Measurements from ENCODE around the gene GOLGA8A.
A peak's percentile ranks its signal among the peaks of the same experiment; 100 is the strongest.

Gene GOLGA8A

DNA sequence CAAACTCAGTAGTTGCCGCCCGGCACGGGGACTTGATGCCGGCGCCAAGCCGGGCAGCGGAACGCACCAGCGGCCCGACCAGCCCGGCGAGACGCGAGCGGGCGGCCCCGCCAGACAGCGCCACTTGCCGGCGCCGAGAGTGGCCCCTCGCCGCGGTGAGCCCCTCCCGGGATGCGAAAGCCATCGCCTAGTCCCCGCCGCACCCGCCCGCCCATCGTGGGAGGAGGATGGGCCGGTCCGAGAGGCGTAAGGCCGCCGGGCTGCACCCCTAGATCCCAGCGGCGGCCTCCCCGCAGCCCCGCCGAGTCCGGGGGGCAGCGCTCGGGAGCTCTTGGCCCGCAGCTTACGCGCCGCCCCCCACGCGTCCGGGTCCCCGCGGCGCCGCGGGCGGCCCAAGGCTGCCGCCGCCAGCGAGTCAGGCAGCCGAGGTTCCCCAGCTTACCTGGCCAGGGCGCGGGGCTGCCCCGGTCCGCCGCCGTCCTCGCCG lies 609 bp downstream of the GOLGA8A start:
- Histone ChIP-seq H3K9me3 (replicated peaks in 1 of 2; ENCODE audit: control insufficient read depth in 2 of 2, insufficient read depth in 1 of 2, low read depth in 1 of 2, low read length in 2 of 2) (no peaks in the 10 kb centered on the region), H3K4me2 (ENCODE audit: insufficient read depth, low read length, poor library complexity, severe bottlenecking) (peak overlapping the region; percentile 80), H2AFZ (ENCODE audit: low read length) (peak overlapping the region; percentile 90), H3K18ac (ENCODE audit: low read length) (peak overlapping the region; percentile 80), H3K4me3 (ENCODE audit: low read length in 2 of 2) (peak overlapping the region; percentile 60 to 80), H3K79me1 (ENCODE audit: low read depth, low read length) (peaks cover 3% of the 10 kb centered on the region), H3K27ac (replicated peaks; ENCODE audit: low read length) (no peak overlapping the region), H4K8ac (ENCODE audit: low read depth, low read length) (no peak overlapping the region), H3K4ac (ENCODE audit: low read length) (no peak overlapping the region), H2BK120ac (ENCODE audit: low read depth, low read length) (no peak overlapping the region), H3K4me1 (ENCODE audit: control insufficient read depth in 2 of 2, insufficient read depth in 1 of 2, low read depth in 1 of 2, low read length in 2 of 2) (peaks cover 0 to 4% of the 10 kb centered on the region in 2 donors), H2BK12ac (ENCODE audit: low read length) (no peak overlapping the region), H3K36me3 (replicated peaks in 1 of 2; ENCODE audit: control insufficient read depth in 2 of 2, insufficient read depth in 2 of 2, low read length in 2 of 2) (peaks cover 0 to 27% of the 10 kb centered on the region in 2 donors), H4K91ac (ENCODE audit: low read depth, low read length, poor library complexity) (no peak overlapping the region), H3K14ac (ENCODE audit: low read length) (no peak overlapping the region), H3K23ac (ENCODE audit: low read depth, low read length, poor library complexity) (peak overlapping the region; percentile 43), H3K27me3 (ENCODE audit: control insufficient read depth in 3 of 3, insufficient read depth in 3 of 3, low read depth in 1 of 3, low read length in 3 of 3) (peaks cover 0 to 23% (median 7%) of the 10 kb centered on the region in 3 experiments), H2AK5ac (ENCODE audit: low read depth, low read length) (no peak overlapping the region), H2BK5ac (ENCODE audit: low read length) (no peak overlapping the region), H3K9ac (ENCODE audit: low read depth, low read length, poor library complexity) (peak overlapping the region; percentile 77), H2BK15ac (ENCODE audit: low read length) (no peak overlapping the region)
- peak; percentile 35 for DNase-seq (ENCODE audit: low spot score)
- no CpG with 5 or more reads among the region's 70 CpGs for WGBS, 2 donors (ENCODE audit: extremely low coverage in 2 of 2, insufficient read length in 2 of 2, insufficient replicate concordance in 1 of 2)

DNA sequence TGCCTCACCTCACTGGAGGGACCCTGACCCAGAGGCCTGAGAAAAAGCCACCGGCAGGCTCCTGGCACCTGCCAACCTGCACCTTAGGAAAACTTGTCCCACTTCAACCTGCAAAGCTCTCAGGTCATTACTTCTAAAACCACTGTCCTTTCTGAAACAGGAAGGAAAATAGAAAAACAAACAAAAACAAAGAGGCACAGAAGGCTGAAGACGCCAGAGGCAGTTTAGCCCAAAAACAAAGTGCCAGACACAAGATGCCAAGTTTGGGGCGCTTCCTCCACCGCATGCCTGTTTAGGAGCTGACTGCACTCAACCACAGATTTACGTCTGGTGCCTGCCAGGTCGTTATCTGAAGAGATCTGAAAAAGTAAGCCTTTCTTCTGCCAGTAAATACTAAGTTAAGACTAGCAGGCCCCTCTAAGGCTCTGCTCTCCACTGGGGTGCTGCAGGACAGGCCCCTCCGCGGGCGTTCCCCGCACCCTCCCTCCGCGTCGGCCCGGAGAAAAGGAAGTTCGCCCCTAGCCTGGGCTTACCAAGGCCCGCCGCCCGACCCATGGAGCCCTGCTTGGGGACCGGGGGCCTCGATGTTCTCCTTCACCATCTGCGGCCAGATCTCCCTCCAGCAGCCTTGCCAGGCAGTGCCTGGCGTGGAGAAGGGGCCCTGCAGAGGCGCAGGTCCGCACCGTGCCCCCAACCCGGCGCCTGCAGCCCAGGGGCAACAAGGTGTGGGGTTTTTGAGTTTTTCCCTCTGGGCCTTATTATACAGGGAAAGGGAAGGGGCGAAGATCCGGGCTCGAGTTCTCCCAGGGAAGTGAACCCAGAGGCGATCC lies 1.3 kb downstream of the GOLGA8A start:
- WGBS, 2 donors (ENCODE audit: extremely low coverage in 2 of 2, insufficient read length in 2 of 2, insufficient replicate concordance in 1 of 2) = no CpG with 5 or more reads among the region's 31 CpGs

DNA sequence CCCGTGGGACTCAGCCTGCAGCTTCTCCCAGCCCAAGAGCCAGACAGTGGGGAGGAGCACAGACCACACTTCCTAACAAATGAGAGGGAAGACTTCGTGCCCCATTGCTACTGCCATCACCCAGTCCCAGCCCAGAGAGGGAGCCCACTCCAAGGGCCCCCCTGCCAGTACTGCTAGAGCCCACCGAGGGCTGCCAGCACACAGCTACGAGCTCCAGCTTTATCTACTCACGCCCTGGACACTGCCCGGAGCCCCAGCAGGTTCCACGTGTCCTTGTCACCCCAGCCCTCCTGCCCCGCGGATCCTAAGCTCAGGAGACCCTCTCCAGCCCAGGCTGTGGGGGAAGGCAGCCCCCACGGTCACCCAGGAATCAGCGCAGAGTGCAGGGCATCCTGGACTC lies 1.9 kb downstream of the GOLGA8A start:
- no peak overlapping the region for H2BK5ac ChIP-seq (ENCODE audit: low read length)
- WGBS, 2 donors (ENCODE audit: extremely low coverage in 2 of 2, insufficient read length in 2 of 2, insufficient replicate concordance in 1 of 2) = no CpG with 5 or more reads among the region's 11 CpGs
- H3K4me3 ChIP-seq (ENCODE audit: low read length in 2 of 2) = no peak overlapping the region

More for the DNA sequence above, 1.3 kb downstream of the GOLGA8A start:
- Histone ChIP-seq H3K9ac (ENCODE audit: low read depth, low read length, poor library complexity) (peak overlapping the region; percentile 77), H3K27ac (replicated peaks; ENCODE audit: low read length) (no peak overlapping the region), H3K4me2 (ENCODE audit: insufficient read depth, low read length, poor library complexity, severe bottlenecking) (peak overlapping the region; percentile 80), H3K79me1 (ENCODE audit: low read depth, low read length) (peaks cover 4% of the 10 kb centered on the region), H2AFZ (ENCODE audit: low read length) (peak overlapping the region; percentile 90), H2BK15ac (ENCODE audit: low read length) (no peak overlapping the region), H3K27me3 (ENCODE audit: control insufficient read depth in 3 of 3, insufficient read depth in 3 of 3, low read depth in 1 of 3, low read length in 3 of 3) (peaks cover 0 to 23% (median 7%) of the 10 kb centered on the region in 3 experiments), H2BK12ac (ENCODE audit: low read length) (no peak overlapping the region), H2BK5ac (ENCODE audit: low read length) (no peak overlapping the region), H3K9me3 (replicated peaks in 1 of 2; ENCODE audit: control insufficient read depth in 2 of 2, insufficient read depth in 1 of 2, low read depth in 1 of 2, low read length in 2 of 2) (no peaks in the 10 kb centered on the region), H2AK5ac (ENCODE audit: low read depth, low read length) (no peak overlapping the region), H3K4ac (ENCODE audit: low read length) (no peak overlapping the region), H3K36me3 (replicated peaks in 1 of 2; ENCODE audit: control insufficient read depth in 2 of 2, insufficient read depth in 2 of 2, low read length in 2 of 2) (peaks cover 0 to 32% of the 10 kb centered on the region in 2 donors), H4K91ac (ENCODE audit: low read depth, low read length, poor library complexity) (no peak overlapping the region), H3K14ac (ENCODE audit: low read length) (no peak overlapping the region), H3K18ac (ENCODE audit: low read length) (peak overlapping the region; percentile 80), H3K4me3 (ENCODE audit: low read length in 2 of 2) (peak overlapping the region; percentile 60 to 80), H3K23ac (ENCODE audit: low read depth, low read length, poor library complexity) (peak overlapping the region; percentile 43), H4K8ac (ENCODE audit: low read depth, low read length) (no peak overlapping the region), H3K4me1 (ENCODE audit: control insufficient read depth in 2 of 2, insufficient read depth in 1 of 2, low read depth in 1 of 2, low read length in 2 of 2) (peaks cover 0 to 4% of the 10 kb centered on the region in 2 donors), H2BK120ac (ENCODE audit: low read depth, low read length) (no peak overlapping the region)
- no peak for DNase-seq (ENCODE audit: low spot score)

DNA sequence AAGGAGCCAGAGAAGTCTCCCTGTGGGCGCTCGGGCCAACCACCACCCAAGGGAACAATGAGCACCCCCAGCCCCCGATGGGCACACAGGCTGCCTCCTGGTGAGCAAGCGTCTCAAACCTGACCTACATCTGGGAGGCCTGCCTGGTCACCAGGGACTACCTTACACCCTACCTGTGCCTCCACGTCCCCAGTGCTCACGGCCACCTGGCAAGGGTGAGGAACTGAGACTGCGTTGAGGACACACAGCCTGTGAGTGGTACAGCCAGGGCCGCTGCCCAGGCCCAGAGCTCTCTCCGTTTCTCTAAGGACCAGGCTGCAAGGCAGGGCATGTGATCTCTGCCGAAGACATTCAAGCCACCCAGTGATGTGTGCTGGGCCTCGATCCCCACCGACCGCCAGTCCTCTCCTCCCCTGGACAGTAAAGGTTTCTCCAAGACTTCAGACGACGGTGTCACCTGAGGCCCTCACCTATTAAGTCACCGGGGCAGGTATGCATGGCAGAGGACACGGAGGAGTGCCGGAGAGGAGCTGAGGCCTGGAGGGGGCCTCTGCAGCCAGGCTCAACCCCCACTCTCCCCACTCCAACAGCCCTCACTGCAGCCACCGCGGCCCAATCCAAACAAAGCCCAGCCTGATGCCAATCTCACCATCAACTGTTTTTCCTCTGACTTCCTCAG lies 2.8 kb downstream of the GOLGA8A start:
- Histone ChIP-seq H2AK5ac (ENCODE audit: low read depth, low read length) (no peak overlapping the region), H3K36me3 (replicated peaks in 1 of 2; ENCODE audit: control insufficient read depth in 2 of 2, insufficient read depth in 2 of 2, low read length in 2 of 2) (peaks cover 0 to 37% of the 10 kb centered on the region in 2 donors), H3K23ac (ENCODE audit: low read depth, low read length, poor library complexity) (no peak overlapping the region), H3K27me3 (ENCODE audit: control insufficient read depth in 3 of 3, insufficient read depth in 3 of 3, low read depth in 1 of 3, low read length in 3 of 3) (peaks cover 0 to 23% (median 7%) of the 10 kb centered on the region in 3 experiments), H2BK12ac (ENCODE audit: low read length) (no peak overlapping the region), H3K4me1 (ENCODE audit: control insufficient read depth in 2 of 2, insufficient read depth in 1 of 2, low read depth in 1 of 2, low read length in 2 of 2) (peaks cover 0 to 4% of the 10 kb centered on the region in 2 donors), H3K4me3 (ENCODE audit: low read length in 2 of 2) (no peak overlapping the region), H2BK120ac (ENCODE audit: low read depth, low read length) (no peak overlapping the region), H3K9ac (ENCODE audit: low read depth, low read length, poor library complexity) (no peak overlapping the region), H3K14ac (ENCODE audit: low read length) (no peak overlapping the region), H3K79me1 (ENCODE audit: low read depth, low read length) (peaks cover 3% of the 10 kb centered on the region), H3K27ac (replicated peaks; ENCODE audit: low read length) (no peak overlapping the region), H3K18ac (ENCODE audit: low read length) (no peak overlapping the region), H4K8ac (ENCODE audit: low read depth, low read length) (no peak overlapping the region), H4K91ac (ENCODE audit: low read depth, low read length, poor library complexity) (no peak overlapping the region), H2BK5ac (ENCODE audit: low read length) (no peak overlapping the region), H3K9me3 (replicated peaks in 1 of 2; ENCODE audit: control insufficient read depth in 2 of 2, insufficient read depth in 1 of 2, low read depth in 1 of 2, low read length in 2 of 2) (no peaks in the 10 kb centered on the region), H3K4me2 (ENCODE audit: insufficient read depth, low read length, poor library complexity, severe bottlenecking) (no peak overlapping the region), H2BK15ac (ENCODE audit: low read length) (peak overlapping the region; percentile 37), H3K4ac (ENCODE audit: low read length) (no peak overlapping the region), H2AFZ (ENCODE audit: low read length) (no peak overlapping the region)
- WGBS, 2 donors (ENCODE audit: extremely low coverage in 2 of 2, insufficient read length in 2 of 2, insufficient replicate concordance in 1 of 2) = no CpG with 5 or more reads among the region's 20 CpGs
- no peak for DNase-seq (ENCODE audit: low spot score)

More for the DNA sequence above, 1.9 kb downstream of the GOLGA8A start:
- H2AFZ ChIP-seq (ENCODE audit: low read length) = no peak overlapping the region
- DNase-seq (ENCODE audit: low spot score) = no peak
- H4K91ac ChIP-seq (ENCODE audit: low read depth, low read length, poor library complexity) = no peak overlapping the region
- H2BK15ac ChIP-seq (ENCODE audit: low read length) = no peak overlapping the region
- no peak overlapping the region for H3K27ac ChIP-seq (replicated peaks; ENCODE audit: low read length)
- no peaks in the 10 kb centered on the region for H3K9me3 ChIP-seq (replicated peaks in 1 of 2; ENCODE audit: control insufficient read depth in 2 of 2, insufficient read depth in 1 of 2, low read depth in 1 of 2, low read length in 2 of 2)
- H2BK120ac ChIP-seq (ENCODE audit: low read depth, low read length) = no peak overlapping the region
- H3K4ac ChIP-seq (ENCODE audit: low read length) = no peak overlapping the region
- no peak overlapping the region for H2AK5ac ChIP-seq (ENCODE audit: low read depth, low read length)
- peak overlapping the region; percentile 41 for H3K18ac ChIP-seq (ENCODE audit: low read length)
- H3K4me2 ChIP-seq (ENCODE audit: insufficient read depth, low read length, poor library complexity, severe bottlenecking) = no peak overlapping the region
- H3K14ac ChIP-seq (ENCODE audit: low read length) = no peak overlapping the region
- H3K36me3 ChIP-seq (replicated peaks in 1 of 2; ENCODE audit: control insufficient read depth in 2 of 2, insufficient read depth in 2 of 2, low read length in 2 of 2) = peaks cover 0 to 35% of the 10 kb centered on the region in 2 donors
- no peak overlapping the region for H4K8ac ChIP-seq (ENCODE audit: low read depth, low read length)
- peaks cover 0 to 23% (median 7%) of the 10 kb centered on the region in 3 experiments for H3K27me3 ChIP-seq (ENCODE audit: control insufficient read depth in 3 of 3, insufficient read depth in 3 of 3, low read depth in 1 of 3, low read length in 3 of 3)
- no peak overlapping the region for H2BK12ac ChIP-seq (ENCODE audit: low read length)
- peaks cover 4% of the 10 kb centered on the region for H3K79me1 ChIP-seq (ENCODE audit: low read depth, low read length)
- no peak overlapping the region for H3K9ac ChIP-seq (ENCODE audit: low read depth, low read length, poor library complexity)
- H3K23ac ChIP-seq (ENCODE audit: low read depth, low read length, poor library complexity) = no peak overlapping the region
- peaks cover 0 to 4% of the 10 kb centered on the region in 2 donors for H3K4me1 ChIP-seq (ENCODE audit: control insufficient read depth in 2 of 2, insufficient read depth in 1 of 2, low read depth in 1 of 2, low read length in 2 of 2)

Data from neuronal stem cell (in vitro differentiated cells).